ENCODE measurements around the gene LTB.
"Not testable (repeated sequence)": the region's sequence is repeated elsewhere in the genome, so short reads cannot be mapped to it uniquely, and the experiment has no call there.

The LTB gene

GRCh38 chr6:31559958-31560696 lies 22.1 kb downstream of the LTB start:
- Mint-ChIP-seq H3K27me3 (ENCODE audit: low read depth) (peaks cover 21% of the 10 kb centered on the region), H3K9me3 (no peaks in the 10 kb centered on the region), H3K36me3 (ENCODE audit: low read depth) (peaks cover 47% of the 10 kb centered on the region), H3K4me1 (ENCODE audit: low read depth) (peaks cover 53% of the 10 kb centered on the region), H3K27ac (peak overlapping the region; percentile 71), H3K4me3 (peak overlapping the region; percentile 79)
- peak; percentile 57 for DNase-seq (ENCODE audit: low spot score)

DNA sequence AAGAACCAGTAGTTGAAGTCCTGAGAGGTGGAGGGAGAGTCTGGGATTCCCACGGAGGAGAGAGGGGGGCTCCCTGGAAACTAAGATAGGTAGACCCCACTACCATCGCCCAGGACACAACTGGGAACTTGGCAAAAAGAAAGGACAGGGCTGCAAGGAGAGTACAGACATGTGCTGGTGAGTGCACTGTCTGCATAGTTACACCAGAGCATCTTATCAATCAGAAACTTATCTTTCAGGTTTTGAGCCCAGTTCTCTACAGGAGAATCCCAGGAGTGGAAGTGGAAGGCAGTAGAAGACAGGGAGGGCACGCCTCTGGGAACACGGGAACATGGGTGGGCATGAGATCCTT lies 22.6 kb downstream of the LTB start:
- H3K27ac Mint-ChIP-seq = peak overlapping the region; percentile 71
- H3K36me3 Mint-ChIP-seq (ENCODE audit: low read depth) = peaks cover 44% of the 10 kb centered on the region
- peaks cover 16% of the 10 kb centered on the region for H3K27me3 Mint-ChIP-seq (ENCODE audit: low read depth)
- peaks cover 53% of the 10 kb centered on the region for H3K4me1 Mint-ChIP-seq (ENCODE audit: low read depth)
- H3K4me3 Mint-ChIP-seq = peak overlapping the region; percentile 79
- no peak for DNase-seq (ENCODE audit: low spot score)
- H3K9me3 Mint-ChIP-seq = no peaks in the 10 kb centered on the region

DNA sequence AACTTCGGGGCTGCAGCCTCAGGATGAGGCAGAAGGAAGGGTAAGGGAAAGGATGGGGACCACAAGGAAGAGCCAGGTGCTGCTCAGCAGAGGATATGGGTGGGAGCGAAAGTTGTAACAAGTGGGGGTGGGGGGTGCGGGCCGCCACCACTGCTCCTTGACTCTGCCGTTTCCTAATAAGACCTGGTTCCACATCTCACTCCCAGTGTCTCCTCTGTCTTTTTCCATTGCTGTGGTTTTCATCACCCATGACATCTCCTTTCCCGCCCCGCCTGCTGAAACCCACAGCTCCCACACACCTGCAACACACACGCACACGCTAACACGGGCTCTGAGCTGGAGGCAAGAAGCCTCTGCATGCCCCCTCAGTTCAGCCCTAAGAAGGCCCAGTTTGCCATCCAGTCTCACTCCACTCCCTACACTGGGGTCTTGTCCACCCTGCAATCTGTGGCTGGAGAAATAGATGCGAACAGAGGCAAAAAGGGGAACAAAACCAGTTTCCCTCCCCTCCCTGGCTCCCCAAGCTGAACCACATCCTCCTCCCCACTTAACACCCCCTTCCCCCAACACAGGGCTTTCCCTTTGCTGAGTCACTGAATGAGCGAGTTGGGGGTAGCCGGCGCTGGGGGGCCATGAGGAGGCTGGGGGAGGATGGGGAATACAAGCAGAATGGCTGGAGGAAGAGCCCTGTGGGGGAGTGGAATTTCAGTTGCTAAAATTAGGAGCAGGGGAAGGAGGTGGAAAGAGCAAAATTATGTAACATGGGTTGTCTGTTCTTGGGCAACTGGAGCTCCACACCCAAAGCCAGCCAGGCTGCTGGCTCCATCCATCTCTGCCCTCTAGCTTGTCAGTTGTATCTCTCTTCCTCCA lies 23.4 kb downstream of the LTB start:
- Mint-ChIP-seq H3K36me3 (ENCODE audit: low read depth) (peaks cover 43% of the 10 kb centered on the region), H3K9me3 (no peaks in the 10 kb centered on the region), H3K27me3 (ENCODE audit: low read depth) (peaks cover 13% of the 10 kb centered on the region), H3K27ac (peak overlapping the region; percentile 71), H3K4me1 (ENCODE audit: low read depth) (peaks cover 52% of the 10 kb centered on the region), H3K4me3 (peak overlapping the region; percentile 79)
- DNase-seq (ENCODE audit: low spot score) = peak; percentile 73

- Mint-ChIP-seq H3K27ac (no peak overlapping the region), H3K4me1 (ENCODE audit: low read depth) (peaks cover 49% of the 10 kb centered on the region), H3K4me3 (peak overlapping the region; percentile 79), H3K27me3 (ENCODE audit: low read depth) (peaks cover 10% of the 10 kb centered on the region), H3K9me3 (no peaks in the 10 kb centered on the region), H3K36me3 (ENCODE audit: low read depth) (peaks cover 42% of the 10 kb centered on the region)
- DNase-seq (ENCODE audit: low spot score) = no peak
These were observed 24.0 kb downstream of the LTB start for GRCh38 chr6:31558318-31558625.

- peaks cover 41% of the 10 kb centered on the region for H3K36me3 Mint-ChIP-seq (ENCODE audit: low read depth)
- H3K9me3 Mint-ChIP-seq = no peaks in the 10 kb centered on the region
- peak overlapping the region; percentile 19 for H3K4me3 Mint-ChIP-seq
- peaks cover 45% of the 10 kb centered on the region for H3K4me1 Mint-ChIP-seq (ENCODE audit: low read depth)
- DNase-seq (ENCODE audit: low spot score) = no peak
- H3K27ac Mint-ChIP-seq = no peak overlapping the region
- peaks cover 6% of the 10 kb centered on the region for H3K27me3 Mint-ChIP-seq (ENCODE audit: low read depth)
These were observed 24.5 kb downstream of the LTB start for GRCh38 chr6:31557443-31558317.

GRCh38 chr6:31556307-31556706 lies 25.9 kb downstream of the LTB start:
- Mint-ChIP-seq H3K4me1 (ENCODE audit: low read depth) (peaks cover 40% of the 10 kb centered on the region), H3K36me3 (ENCODE audit: low read depth) (peaks cover 39% of the 10 kb centered on the region), H3K4me3 (no peak overlapping the region), H3K9me3 (no peaks in the 10 kb centered on the region), H3K27ac (no peak overlapping the region), H3K27me3 (ENCODE audit: low read depth) (no peaks in the 10 kb centered on the region)
- no peak for DNase-seq (ENCODE audit: low spot score)

- H3K27ac Mint-ChIP-seq; H3K27me3 Mint-ChIP-seq (ENCODE audit: low read depth); H3K9me3 Mint-ChIP-seq: not testable (repeated sequence)
- peaks cover 17% of the 10 kb centered on the region for H3K36me3 Mint-ChIP-seq (ENCODE audit: low read depth)
- peak overlapping the region; percentile 49 for H3K4me3 Mint-ChIP-seq
- peaks cover 30% of the 10 kb centered on the region for H3K4me1 Mint-ChIP-seq (ENCODE audit: low read depth)
- peak; percentile 51 for DNase-seq (ENCODE audit: low spot score)
These were observed 30.9 kb downstream of the LTB start for GRCh38 chr6:31551371-31551770.

GRCh38 chr6:31548544-31548873 lies 33.7 kb downstream of the LTB start:
- DNase-seq (ENCODE audit: low spot score) = no peak
- Mint-ChIP-seq H3K36me3 (ENCODE audit: low read depth) (peaks cover 17% of the 10 kb centered on the region), H3K4me3 (peak overlapping the region; percentile 78), H3K27me3 (ENCODE audit: low read depth) (no peaks in the 10 kb centered on the region), H3K27ac (no peak overlapping the region), H3K4me1 (ENCODE audit: low read depth) (peaks cover 31% of the 10 kb centered on the region), H3K9me3 (no peaks in the 10 kb centered on the region)

GRCh38 chr6:31547727-31548543 lies 34.3 kb downstream of the LTB start:
- DNase-seq (ENCODE audit: low spot score) = no peak
- no peaks in the 10 kb centered on the region for H3K27me3 Mint-ChIP-seq (ENCODE audit: low read depth)
- H3K4me1 Mint-ChIP-seq (ENCODE audit: low read depth) = peaks cover 34% of the 10 kb centered on the region
- peak overlapping the region; percentile 92 for H3K27ac Mint-ChIP-seq
- no peaks in the 10 kb centered on the region for H3K9me3 Mint-ChIP-seq
- H3K4me3 Mint-ChIP-seq = peak overlapping the region; percentile 78
- peaks cover 15% of the 10 kb centered on the region for H3K36me3 Mint-ChIP-seq (ENCODE audit: low read depth)

DNA sequence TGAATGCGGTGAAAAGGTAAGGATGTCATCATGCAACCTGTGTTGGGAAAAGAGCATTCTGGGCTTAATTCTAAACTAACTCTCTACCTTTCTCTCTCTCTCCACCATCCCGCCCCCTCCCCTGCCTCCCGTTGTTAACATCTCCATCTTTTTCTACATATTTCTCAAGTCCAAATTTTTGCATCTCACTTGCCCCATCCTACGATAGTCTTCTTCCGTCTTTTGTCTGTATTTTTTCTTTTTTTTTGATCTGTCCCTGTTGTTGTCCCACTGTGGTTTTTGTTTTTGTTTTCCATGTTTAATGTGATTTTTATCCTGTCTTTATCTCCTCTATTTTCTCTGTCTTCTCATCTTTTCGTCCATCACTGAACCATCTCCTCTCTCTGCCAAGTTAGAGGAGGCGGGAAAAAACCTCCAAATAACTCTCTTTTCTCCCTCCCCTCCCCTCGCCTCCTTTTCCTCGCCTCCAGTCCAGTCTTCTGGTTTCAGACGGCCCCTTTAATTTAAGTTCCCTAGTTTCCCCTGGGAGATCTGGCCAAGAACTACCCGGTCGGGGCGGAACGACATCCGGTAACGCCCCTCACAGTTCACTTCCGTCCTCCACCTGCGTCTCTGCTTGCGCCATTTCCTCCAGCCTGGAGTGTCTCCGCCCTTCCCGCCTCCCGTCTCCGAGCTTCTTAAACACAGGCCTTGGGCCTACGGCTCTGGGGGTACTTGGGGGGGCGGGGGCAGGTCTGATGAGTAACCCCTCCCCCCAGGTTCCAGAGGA lies 35.1 kb downstream of the LTB start, which contains the start of gene NFKBIL1:
Gene NFKBIL1 (plus strand): TSS at position 651 of the 769 bp plus-strand sequence. CDS start 87 bp downstream, at position 738.
- DNase-seq (ENCODE audit: low spot score) = peak; percentile 92
- Mint-ChIP-seq H3K36me3 (ENCODE audit: low read depth) (peaks cover 13% of the 10 kb centered on the region), H3K9me3 (no peaks in the 10 kb centered on the region), H3K4me1 (ENCODE audit: low read depth) (peaks cover 38% of the 10 kb centered on the region), H3K4me3 (peak within 1 kb of the TSS; percentile 78), H3K27me3 (ENCODE audit: low read depth) (no peaks in the 10 kb centered on the region), H3K27ac (peak within 1 kb of the TSS; percentile 92)

GRCh38 chr6:31546339-31546957 lies 35.8 kb downstream of the LTB start, which contains the start of gene ATP6V1G2:
Gene ATP6V1G2 (minus strand): TSS chr6:31546608. CDS start chr6:31546559, 49 bp downstream.
- H3K36me3 Mint-ChIP-seq (ENCODE audit: low read depth) = peaks cover 13% of the 10 kb centered on the region
- peaks cover 39% of the 10 kb centered on the region for H3K4me1 Mint-ChIP-seq (ENCODE audit: low read depth)
- H3K27me3 Mint-ChIP-seq (ENCODE audit: low read depth) = no peaks in the 10 kb centered on the region
- no peaks in the 10 kb centered on the region for H3K9me3 Mint-ChIP-seq
- H3K4me3 Mint-ChIP-seq = peak within 1 kb of the TSS; percentile 78
- H3K27ac Mint-ChIP-seq = peak within 1 kb of the TSS; percentile 92
- peak; percentile 89 for DNase-seq (ENCODE audit: low spot score)

- Mint-ChIP-seq H3K36me3 (ENCODE audit: low read depth) (peaks cover 17% of the 10 kb centered on the region), H3K27ac (peak overlapping the region; percentile 14), H3K4me3 (no peak overlapping the region), H3K4me1 (ENCODE audit: low read depth) (peaks cover 40% of the 10 kb centered on the region), H3K27me3 (ENCODE audit: low read depth) (no peaks in the 10 kb centered on the region), H3K9me3 (no peaks in the 10 kb centered on the region)
- no peak for DNase-seq (ENCODE audit: low spot score)
These were observed 36.9 kb downstream of the LTB start for GRCh38 chr6:31545291-31545690.
